Measurements from ENCODE around the gene BRAF.
"Not testable (repeated sequence)": the region's sequence is repeated elsewhere in the genome, so short reads cannot be mapped to it uniquely, and the experiment has no call there.

The BRAF gene

DNA sequence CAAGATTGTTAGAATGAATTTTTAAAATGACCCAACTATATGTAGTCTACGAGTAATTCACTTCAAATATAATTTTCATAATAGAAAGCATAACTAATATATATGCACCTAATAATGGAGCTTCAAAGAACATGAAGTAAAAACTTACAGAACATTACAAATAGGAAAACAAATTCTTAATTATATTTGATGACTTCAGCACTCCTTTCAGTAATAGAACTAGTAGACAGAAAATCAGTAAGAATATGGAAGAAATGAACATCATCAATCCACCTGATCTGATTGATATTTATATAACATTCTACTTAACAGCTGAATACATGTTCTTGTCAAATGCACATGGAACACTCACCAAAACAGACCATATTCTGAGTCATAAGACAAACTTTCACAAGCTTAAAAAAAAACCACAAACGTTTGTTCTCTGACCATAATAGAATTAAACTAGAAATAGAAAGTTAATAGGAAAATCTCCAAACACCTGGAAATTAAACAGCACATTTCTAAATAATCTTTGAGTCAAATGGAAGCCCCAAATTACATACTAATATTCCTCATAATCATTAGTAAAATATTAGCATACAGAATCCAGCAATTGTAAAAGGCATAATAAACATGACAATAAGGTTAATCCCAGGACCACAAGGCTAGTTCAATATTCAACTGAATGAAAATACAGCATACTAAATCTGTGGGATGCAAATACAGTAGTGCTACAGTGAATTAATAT lies 48.0 kb downstream of the BRAF start:
- DNase-seq, result no peak

DNA sequence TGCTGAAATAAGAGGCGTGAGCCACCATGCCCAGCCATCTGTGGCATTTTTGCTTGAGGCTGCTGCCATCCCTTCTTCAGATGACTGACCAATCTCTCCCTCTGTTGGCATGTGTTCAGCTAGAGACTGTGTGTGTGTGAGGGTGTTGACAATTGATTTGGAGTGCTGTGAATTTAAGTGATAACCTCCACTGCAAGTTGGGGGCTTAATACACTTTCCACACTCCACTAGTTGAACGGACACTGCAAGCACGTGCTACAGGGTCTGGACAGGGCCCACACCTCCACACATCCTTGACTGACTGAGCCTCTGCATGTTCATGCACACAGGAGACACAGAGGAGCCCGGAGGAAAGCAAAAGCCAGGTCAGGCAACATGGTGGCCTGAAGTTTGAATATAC lies 51.3 kb downstream of the BRAF start:
- DNase-seq, result no peak

GRCh38 chr7:140870003-140870402 lies 54.7 kb downstream of the BRAF start:
- no peak for DNase-seq

DNA sequence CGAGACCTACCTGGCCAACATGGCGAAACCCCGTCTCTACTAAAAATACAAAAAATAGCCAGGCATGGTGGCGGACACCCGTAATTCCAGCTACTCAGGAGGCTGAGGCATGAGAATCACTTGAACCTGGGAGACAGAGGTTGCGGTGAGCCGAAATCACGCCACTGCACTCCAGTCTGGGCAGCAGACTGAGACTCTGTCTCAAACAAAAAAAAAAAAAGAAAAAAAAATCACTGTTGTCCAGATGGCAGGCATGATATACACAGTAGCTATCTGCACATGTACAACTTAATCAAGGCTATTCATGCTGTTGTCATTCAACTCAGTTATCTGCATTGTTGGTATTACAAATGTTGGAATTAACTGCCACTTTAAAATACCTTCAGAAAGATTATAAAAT lies 55.3 kb downstream of the BRAF start:
- no peak for DNase-seq

DNA sequence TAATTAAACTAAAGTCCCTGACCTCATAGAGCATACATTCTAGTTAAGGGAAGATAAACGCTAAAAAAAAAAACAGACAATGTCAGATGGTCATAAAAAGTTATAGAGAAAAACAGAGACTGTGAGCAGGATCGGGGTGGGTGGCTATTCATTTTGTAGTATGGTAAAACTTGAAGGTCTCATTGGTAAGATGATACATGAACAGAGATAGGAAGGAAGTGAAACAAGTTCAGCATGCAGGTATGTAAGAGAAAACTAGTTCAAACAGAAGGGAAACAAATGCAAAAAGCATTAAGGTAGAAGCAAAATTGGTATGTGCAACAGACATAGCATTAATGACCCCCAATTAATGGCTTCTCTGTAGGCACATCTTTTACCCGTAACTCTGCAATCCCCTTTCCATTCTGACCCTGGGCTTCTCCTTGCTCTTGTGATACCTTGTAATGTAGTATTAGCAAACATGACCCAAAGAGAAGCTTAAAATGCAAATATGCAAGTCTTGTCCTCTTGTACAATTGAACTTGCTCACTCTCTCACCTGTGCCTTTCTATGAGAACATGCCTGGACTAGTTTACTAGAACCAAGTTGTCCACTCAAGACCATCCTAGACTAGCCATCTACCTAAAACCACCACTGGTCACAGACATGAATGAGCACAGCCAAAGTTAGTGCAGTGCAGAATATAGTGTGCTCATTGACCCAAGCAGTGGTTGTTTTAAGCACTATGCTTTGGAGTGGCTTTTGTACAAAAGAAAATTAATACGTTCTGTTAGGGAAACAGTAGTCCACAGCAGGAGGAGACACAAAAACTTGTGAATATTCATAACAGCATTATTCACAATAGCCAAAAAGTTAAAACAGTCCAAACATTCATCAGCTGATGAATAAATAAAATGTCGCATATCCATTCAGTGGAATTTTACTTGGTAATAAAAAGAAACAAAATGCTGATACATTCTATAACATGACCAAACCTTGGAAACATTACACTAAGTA lies 57.0 kb downstream of the BRAF start:
- no peak for DNase-seq

DNA sequence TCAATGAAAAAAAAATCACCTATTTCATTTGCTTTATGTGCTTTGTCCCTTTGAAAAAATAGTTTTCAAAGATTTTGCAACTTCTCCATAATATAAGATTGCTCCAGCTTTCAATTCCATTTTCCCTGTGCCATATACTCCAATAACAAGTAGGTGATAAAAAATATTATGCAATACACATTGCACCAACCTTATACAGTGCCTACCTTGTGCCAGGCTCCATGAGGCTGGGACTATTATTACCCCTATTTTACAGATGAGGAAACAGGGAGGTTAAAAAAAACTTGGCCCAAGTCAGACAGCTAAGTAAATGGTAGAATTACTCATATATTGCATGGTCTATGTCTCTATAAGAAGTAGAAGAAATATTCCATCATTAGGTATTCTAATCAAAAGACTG lies 57.8 kb downstream of the BRAF start:
- no peak for DNase-seq

- DNase-seq, result no peak
These were observed 60.0 kb downstream of the BRAF start for GRCh38 chr7:140864732-140865131.

DNA sequence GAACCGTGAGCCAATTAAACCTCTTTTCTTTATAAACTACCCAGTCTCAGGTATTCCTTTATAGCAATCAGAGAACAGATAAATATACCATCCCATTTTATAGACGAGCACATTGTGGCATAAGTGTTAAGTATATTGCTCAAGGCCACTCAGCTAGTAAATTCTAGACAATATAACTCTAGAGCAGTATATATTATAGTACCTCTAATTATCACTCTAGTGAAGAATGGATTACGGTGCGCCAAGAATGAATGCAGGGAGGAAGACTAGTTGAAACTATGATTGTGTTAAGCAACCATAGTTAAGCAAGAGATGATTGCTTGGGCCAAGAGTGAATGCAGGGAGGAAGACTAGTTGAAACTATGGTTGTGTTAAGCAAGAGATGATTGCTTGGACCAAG lies 60.9 kb downstream of the BRAF start:
- no peak for DNase-seq

DNA sequence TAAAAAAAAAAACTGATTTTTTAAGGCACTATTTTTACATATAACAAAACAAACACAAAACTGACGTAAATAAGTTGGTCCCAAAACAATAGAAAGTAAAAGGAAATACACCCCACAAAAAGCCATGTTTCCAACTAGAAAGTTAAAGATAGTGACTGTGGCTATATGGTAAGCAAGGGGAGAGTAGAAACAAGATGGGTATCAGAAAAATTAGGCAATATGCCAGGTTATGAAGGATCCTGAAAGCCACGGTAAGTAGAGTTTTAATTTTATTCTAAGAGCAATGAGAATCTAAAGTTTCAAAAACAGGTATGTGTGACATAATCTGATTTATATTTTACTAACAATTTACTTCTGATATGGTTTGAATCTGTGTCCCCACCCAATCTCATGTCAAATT lies 61.5 kb downstream of the BRAF start:
- no peak for DNase-seq

- DNase-seq, result no peak
These were observed 67.7 kb downstream of the BRAF start for GRCh38 chr7:140857048-140857447.

GRCh38 chr7:140841166-140841715 lies 83.5 kb downstream of the BRAF start:
- DNase-seq, result no peak

GRCh38 chr7:140831724-140832123 lies 93.0 kb downstream of the BRAF start:
- DNase-seq, result no peak

DNA sequence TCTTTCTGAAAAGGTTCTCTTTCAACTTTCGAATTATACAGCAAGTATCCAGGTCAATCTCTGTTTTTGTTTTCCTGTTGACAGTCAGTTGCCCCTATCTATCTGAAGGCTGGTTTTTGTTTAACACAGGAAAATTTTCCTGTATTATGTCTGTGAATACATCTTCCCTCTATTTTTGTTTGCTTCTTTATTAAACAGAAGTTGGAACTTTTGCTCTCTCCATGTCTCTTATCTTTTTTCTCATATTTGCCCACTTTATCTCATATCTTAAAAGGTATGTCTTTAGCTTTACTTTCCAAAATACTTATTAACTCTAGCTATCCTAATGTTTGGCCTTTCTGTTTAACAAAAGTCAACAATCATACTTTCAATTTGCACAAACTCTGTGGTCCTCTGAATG lies 95.0 kb downstream of the BRAF start:
- DNase-seq, result no peak

DNA sequence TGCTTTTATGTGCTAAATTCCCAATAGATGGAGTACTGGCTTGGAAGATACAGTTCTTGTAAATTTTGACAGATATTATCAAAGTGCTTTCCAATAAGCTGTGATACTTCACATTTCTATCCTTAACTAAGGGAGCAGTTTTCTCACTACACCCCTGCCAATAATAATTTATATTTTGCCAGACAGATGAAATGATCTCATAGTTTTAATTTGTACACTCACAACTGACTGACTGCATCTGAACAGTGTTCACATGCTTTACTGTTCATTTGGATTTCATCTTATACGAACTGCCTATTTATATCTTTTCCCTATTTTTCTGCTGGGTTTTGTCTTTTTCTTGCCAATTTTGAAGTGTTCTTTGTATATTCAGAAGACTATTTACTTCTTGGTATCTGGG lies 96.0 kb downstream of the BRAF start:
- no peak for DNase-seq

- DNase-seq, result not testable (repeated sequence)
These were observed 107.3 kb downstream of the BRAF start for GRCh38 chr7:140817383-140817782.

- DNase-seq, result peak; percentile 63
These were observed 113.7 kb downstream of the BRAF start for GRCh38 chr7:140810830-140811556.

DNA sequence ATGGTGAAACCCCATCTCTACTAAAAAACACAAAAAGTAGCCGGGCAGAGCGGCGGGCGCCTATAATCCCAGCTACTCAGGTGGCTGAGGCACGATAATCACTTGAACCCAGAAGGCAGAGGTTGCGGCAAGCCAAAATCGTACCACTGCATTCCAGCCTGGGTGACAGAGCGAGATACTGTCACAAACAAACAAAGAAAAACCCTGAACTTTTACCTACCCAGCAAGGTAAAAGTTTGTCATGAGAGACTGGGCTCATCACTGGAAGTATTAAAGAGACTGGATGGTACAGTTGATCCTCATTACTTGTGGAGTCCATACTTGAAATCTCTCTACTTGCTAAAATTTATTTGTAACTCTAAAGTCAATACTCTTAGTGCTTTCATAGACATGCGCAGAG lies 114.3 kb downstream of the BRAF start:
- DNase-seq, result no peak

DNA sequence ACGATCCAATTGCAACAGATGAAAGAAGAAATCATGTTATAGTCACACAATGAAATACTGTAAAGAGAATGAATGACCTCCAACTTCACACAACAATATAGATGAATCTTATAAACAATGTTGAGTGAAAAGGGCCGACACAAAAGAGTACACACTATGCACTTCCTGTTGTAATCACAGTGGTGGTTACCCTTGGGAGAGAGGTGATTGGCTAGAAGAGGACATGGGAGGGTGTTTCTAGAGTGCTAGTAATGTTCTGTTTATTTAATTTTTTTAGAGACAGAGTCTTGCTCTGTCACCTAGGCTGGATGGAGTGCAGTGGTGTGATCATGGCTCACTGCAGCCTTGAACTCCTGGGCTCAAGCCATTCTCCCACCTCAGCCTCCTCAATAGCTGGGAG lies 145.8 kb downstream of the BRAF start:
- no peak for DNase-seq

DNA sequence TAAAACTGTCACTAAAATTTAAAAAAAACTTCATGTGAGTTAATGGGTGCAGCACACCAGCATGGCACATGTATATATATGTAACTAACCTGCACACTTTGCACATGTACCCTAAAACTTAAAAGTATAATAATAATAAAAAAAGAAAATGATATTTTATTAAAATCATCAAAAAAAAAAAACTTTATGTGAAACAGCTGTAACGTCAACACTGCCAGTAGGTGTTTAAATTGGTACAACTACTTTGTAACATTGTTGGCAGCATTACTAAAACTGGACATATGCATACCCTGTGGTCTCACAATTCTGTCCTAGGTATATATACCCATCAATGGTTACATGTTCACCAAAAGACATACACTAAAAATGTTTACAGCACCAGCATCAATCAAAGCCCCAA lies 146.2 kb downstream of the BRAF start:
- no peak for DNase-seq

- DNase-seq, result no peak
These were observed 150.4 kb downstream of the BRAF start for GRCh38 chr7:140774371-140774770.

GRCh38 chr7:140773104-140773503 lies 151.6 kb downstream of the BRAF start:
- no peak for DNase-seq

DNA sequence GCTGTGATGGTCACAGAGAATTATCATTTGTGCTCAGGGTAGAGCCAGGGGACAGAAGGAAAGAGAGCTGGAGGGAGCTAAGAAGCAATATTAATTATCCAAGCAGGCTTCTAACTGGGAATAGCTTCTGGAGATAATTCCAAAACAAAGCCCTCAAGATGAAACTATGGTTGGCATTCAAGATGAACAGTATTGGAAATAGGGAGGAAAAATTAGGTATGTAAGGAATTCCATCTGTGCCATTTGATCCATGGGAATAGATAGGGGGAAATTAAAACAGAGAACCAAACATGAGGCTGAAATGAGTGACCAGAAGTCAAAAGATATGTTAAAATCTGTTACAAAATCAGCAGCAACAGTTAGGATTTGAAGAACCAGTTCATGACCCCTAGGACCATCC lies 152.9 kb downstream of the BRAF start:
- no peak for DNase-seq

DNA sequence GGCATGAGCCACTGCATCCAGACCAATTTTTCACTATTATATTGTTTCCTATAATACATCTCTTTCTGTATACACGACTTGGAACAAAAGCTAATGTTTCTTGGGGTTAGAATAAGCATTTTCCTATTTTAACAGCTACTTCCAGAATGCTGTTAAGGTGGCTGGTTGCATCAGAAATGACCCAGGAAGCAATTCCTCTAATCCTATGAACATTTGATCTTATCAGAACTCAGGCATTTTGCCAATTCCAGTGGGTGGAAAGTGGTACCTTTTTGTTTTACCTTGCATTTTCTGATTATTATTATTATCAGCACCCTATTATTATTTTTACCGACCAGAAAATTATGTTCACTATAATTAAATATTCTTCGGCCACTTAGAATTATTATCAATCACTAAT lies 154.9 kb downstream of the BRAF start:
- no peak for DNase-seq

All from activated CD4-positive, alpha-beta T cell treated with anti-CD3 and anti-CD28 coated beads for 48 hours (primary cell).